Activated B cell treated with CpG ODN at 0.5 μM for 24 hours (primary cell): ENCODE measurements around the gene GNG7. TPM values are rescaled to one million over a fixed set of nuclear protein-coding genes. Genes with fewer than 3 reads are reported as not detected.
A peak's percentile ranks its signal among the peaks of the same experiment; 100 is the strongest.

Experiments used
- ATAC-seq: fragments of 200-7000 bp; cut with Tn5 transposase; one replicate; pipeline ENCODE4 v1.10.0; 2021; ENCODE audit warnings: low read depth, mild to moderate bottlenecking, moderate library complexity
- CTCF ChIA-PET: fragments of 350-600 bp; sonication (Branson Sonifier 250); formaldehyde crosslinking; loops from one replicate; lab custom pipeline; 2021; ENCODE audit warnings: antibody characterized with exemption; lab: Charles Lee
- POLR2A ChIA-PET: fragments of 350-600 bp; sonication (Branson Sonifier 250); formaldehyde crosslinking; loops from one replicate; lab custom pipeline; 2021; ENCODE audit warnings: antibody characterized with exemption; lab: Charles Lee
- DNase-seq: peaks from one replicate; pipeline ENCODE4 v3.0.0; 2022
- H3K27ac Mint-ChIP-seq: one replicate; pipeline ENCODE4 v1.8.0; 2020; ENCODE audit warnings: mixed read lengths
- H3K27me3 Mint-ChIP-seq: one replicate; pipeline ENCODE4 v1.8.0; 2021; ENCODE audit warnings: mixed read lengths
- H3K36me3 Mint-ChIP-seq: one replicate; pipeline ENCODE4 v1.8.0; 2021; ENCODE audit warnings: low read depth, mixed read lengths
- H3K4me1 Mint-ChIP-seq: one replicate; pipeline ENCODE4 v1.8.0; 2021; ENCODE audit warnings: mixed read lengths
- H3K4me3 Mint-ChIP-seq: one replicate; pipeline ENCODE4 v1.8.0; 2020; ENCODE audit warnings: mild to moderate bottlenecking, mixed read lengths
- H3K9me3 Mint-ChIP-seq: one replicate; pipeline ENCODE4 v1.8.0; 2020; ENCODE audit warnings: mixed read lengths
- CTCF ChIP-seq: fragments of 200-600 bp; IDR thresholded peaks from one replicate; pipeline ENCODE4 v1.8.0; 2022; ENCODE audit warnings: antibody characterized with exemption, mild to moderate bottlenecking
- intact Hi-C: fragments of 100-400 bp; cut with micrococcal nuclease; formaldehyde crosslinking; loops from one replicate; pipeline ENCODE4 v1.15.1; 2024
- total RNA-seq: library from RNA; stranded (reverse); gene quantifications from 2 replicates; pipeline ENCODE4 v1.2.3, GENCODE V29; 2022

Gene GNG7
- total RNA-seq, 1 donor from 2014 or later, result 35.4 TPM

GRCh38 chr19:2503521-2504109, 198.9 kb downstream of the GNG7 start:
- peaks cover 1% of the 10 kb centered on the region for H3K27me3 Mint-ChIP-seq
- no peaks in the 10 kb centered on the region for H3K9me3 Mint-ChIP-seq
- H3K27ac Mint-ChIP-seq, result peak overlapping the region; percentile 41
- ATAC-seq, result peak; percentile 61
- DNase-seq, result no peak
- TF ChIP-seq CTCF, result no peak
- no peaks in the 10 kb centered on the region for H3K36me3 Mint-ChIP-seq
- POLR2A ChIA-PET, result interaction anchor here (0.6 to 1.9 kb wide), 4 partner anchors 27 to 265 kb away, joined by 3 to 10 read pairs (median 10); partner anchors contain the start of gene GADD45B
- CTCF ChIA-PET, result interaction anchor here (1.0 kb wide), 1 partner anchor 75 kb away, joined by 3 read pairs; no protein-coding TSS in a partner anchor
- no peak overlapping the region for H3K4me3 Mint-ChIP-seq
- intact Hi-C loops, result no loop called here
- peaks cover 24% of the 10 kb centered on the region for H3K4me1 Mint-ChIP-seq

DNA sequence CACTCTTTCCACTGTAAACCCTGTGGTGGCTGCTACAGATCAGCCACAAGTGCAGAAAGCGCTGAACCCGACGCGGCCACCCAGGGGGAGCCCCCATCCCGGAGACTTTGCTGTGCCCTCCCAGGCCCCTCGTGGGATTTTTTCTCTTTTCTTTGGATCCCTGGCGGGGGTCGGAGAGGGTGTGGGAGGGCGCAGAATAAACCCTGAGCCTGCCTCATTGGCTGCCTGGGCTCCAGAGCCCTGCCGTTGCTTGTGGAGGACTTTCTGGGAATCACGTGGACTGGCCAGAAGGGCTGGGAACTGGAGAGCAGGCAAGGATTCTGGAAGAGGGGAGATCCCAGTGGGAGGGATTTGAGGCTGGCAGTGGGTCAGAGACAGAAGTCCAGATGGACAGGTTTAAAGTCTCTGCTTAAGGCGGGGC, 201.6 kb downstream of the GNG7 start:
- peaks cover 16% of the 10 kb centered on the region for H3K4me1 Mint-ChIP-seq
- H3K9me3 Mint-ChIP-seq, result no peaks in the 10 kb centered on the region
- no peak for TF ChIP-seq CTCF
- no peaks in the 10 kb centered on the region for H3K36me3 Mint-ChIP-seq
- no peak for DNase-seq
- ATAC-seq, result no peak
- intact Hi-C loops, result no loop called here
- no peak overlapping the region for H3K27ac Mint-ChIP-seq
- H3K4me3 Mint-ChIP-seq, result no peak overlapping the region
- ChIA-PET POLR2A (interaction anchor here (0.7 kb wide), 2 partner anchors 136 to 231 kb away, joined by 3 to 5 read pairs; no protein-coding TSS in a partner anchor), CTCF (no interaction called here)
- H3K27me3 Mint-ChIP-seq, result peaks cover 1% of the 10 kb centered on the region

- CTCF ChIA-PET, result no interaction called here
- H3K27ac Mint-ChIP-seq, result no peak overlapping the region
These were observed 202.3 kb downstream of the GNG7 start for GRCh38 chr19:2500156-2500555.

DNA sequence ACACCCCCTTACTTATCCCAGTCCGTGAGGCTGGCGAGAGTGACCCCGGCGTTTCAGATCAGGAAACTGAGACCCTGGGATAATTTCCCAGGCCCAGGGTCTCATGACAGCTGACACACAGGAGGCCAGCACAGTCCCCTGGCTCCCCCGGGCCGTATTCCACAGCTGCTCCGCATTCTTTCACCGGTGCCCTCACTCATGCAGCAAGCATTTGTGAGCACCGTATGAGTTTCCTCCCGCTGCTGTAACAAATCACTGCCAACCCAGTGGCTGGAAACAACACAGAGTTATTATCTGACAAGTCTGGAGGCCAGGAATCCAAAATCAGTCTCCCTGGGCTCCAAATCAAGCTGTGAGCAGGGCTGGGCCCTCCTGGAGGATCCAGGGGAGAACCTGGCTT, 205.3 kb downstream of the GNG7 start:
- ATAC-seq (no peak), DNase-seq (no peak)
- intact Hi-C loops, result no loop called here
- POLR2A ChIA-PET, result interaction anchor here (0.5 to 9.8 kb wide), 3 partner anchors 20 to 110 kb away, joined by 3 to 83 read pairs (median 5); partner anchors contain the start of gene GADD45B
- H3K4me1 Mint-ChIP-seq, result peaks cover 24% of the 10 kb centered on the region
- CTCF ChIA-PET, result no interaction called here
- H3K36me3 Mint-ChIP-seq, result no peaks in the 10 kb centered on the region
- H3K27me3 Mint-ChIP-seq, result peaks cover 13% of the 10 kb centered on the region
- no peak for TF ChIP-seq CTCF
- H3K4me3 Mint-ChIP-seq, result no peak overlapping the region
- H3K27ac Mint-ChIP-seq, result no peak overlapping the region
- no peaks in the 10 kb centered on the region for H3K9me3 Mint-ChIP-seq

More at GRCh38 chr19:2500156-2500555, 202.3 kb downstream of the GNG7 start:
- Mint-ChIP-seq H3K4me1 (peaks cover 18% of the 10 kb centered on the region), H3K36me3 (no peaks in the 10 kb centered on the region), H3K9me3 (no peaks in the 10 kb centered on the region), H3K27me3 (peaks cover 1% of the 10 kb centered on the region), H3K4me3 (no peak overlapping the region)
- intact Hi-C loops, result no loop called here
- DNase-seq (no peak), ATAC-seq (no peak)
- no peak for TF ChIP-seq CTCF
- POLR2A ChIA-PET, result interaction anchor here (0.5 to 0.7 kb wide), 3 partner anchors 137 to 558 kb away, joined by 3 to 5 read pairs (median 3); no protein-coding TSS in a partner anchor

GRCh38 chr19:2495651-2496316, 206.7 kb downstream of the GNG7 start:
- POLR2A ChIA-PET, result interaction anchor here (0.5 to 9.8 kb wide), 4 partner anchors 10 to 67 kb away, joined by 3 to 83 read pairs (median 4); partner anchors contain the start of gene GADD45B
- peak overlapping the region; percentile 50 for H3K4me3 Mint-ChIP-seq
- no peak overlapping the region for H3K27ac Mint-ChIP-seq
- CTCF ChIA-PET, result interaction anchor here (0.5 to 1.0 kb wide), 2 partner anchors 115 to 477 kb away, joined by 3 to 4 read pairs; no protein-coding TSS in a partner anchor
- no peak for TF ChIP-seq CTCF
- DNase-seq (no peak), ATAC-seq (no peak)
- peaks cover 19% of the 10 kb centered on the region for H3K27me3 Mint-ChIP-seq
- no peaks in the 10 kb centered on the region for H3K36me3 Mint-ChIP-seq
- peaks cover 35% of the 10 kb centered on the region for H3K4me1 Mint-ChIP-seq
- intact Hi-C loops, result loop anchor here (1.0 kb wide), 1 partner anchor 17 kb away; no protein-coding TSS in a partner anchor
- no peaks in the 10 kb centered on the region for H3K9me3 Mint-ChIP-seq
